CD4-positive, alpha-beta T cell treated with Interleukin-17A for 4 hours (primary cell): ENCODE results near the gene ZSCAN20.

Source experiments
- DNase-seq: peaks from one replicate; pipeline ENCODE4 v3.0.0-alpha.2; 2020; ENCODE audit warnings: mixed read lengths

Gene ZSCAN20

DNA sequence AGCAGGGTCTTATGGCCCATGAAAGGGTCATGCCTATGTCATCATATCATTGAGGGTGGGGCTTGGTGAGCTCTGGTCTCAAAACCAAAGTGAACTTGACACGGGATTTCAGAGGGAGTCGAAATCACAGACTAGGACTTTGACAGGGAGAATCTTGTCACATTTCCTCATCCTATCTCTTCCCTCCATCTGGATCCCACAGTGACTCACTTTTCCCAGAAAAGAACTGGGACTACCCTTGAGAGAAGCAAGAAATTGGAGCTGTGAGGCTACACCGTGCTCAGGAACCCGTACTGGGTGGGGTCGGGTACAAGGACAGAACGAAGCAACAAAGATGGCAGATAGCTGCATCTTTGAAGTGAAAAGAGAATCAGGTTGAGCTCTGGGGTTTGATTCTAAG is 69.5 kb downstream of the ZSCAN20 start:
- no peak for DNase-seq
